ENCODE measurements around the gene ARSA. TPM values are rescaled to one million over a fixed set of nuclear protein-coding genes. Genes with fewer than 3 reads are reported as not detected.

The ARSA gene
- polyA plus RNA-seq, 1 experiment, result 36.9 TPM

GRCh38 chr22:50635591-50635990, 7.6 kb upstream of the ARSA start:
- no peak for TF ChIP-seq CTCF (IDR thresholded peaks at IDR 0.05; ENCODE audit: insufficient read depth, low read depth, low read length)
- POLR2A ChIA-PET, result no interaction called here
- CTCF ChIA-PET, result no interaction called here
- no peak overlapping the region for H3K4me3 ChIP-seq (ENCODE audit: low read depth, low read length)
- peaks cover 6% of the 10 kb centered on the region for H3K27me3 ChIP-seq (ENCODE audit: control insufficient read depth, insufficient read depth, low read length)
- no peak for DNase-seq (ENCODE audit: low read depth)
- H3K36me3 ChIP-seq (ENCODE audit: control insufficient read depth, insufficient read depth, low read length), result no peaks in the 10 kb centered on the region

GRCh38 chr22:50633771-50634170, 5.8 kb upstream of the ARSA start:
- TF ChIP-seq CTCF (IDR thresholded peaks at IDR 0.05; ENCODE audit: insufficient read depth, low read depth, low read length), result no peak
- no peak for DNase-seq (ENCODE audit: low read depth)
- no peaks in the 10 kb centered on the region for H3K36me3 ChIP-seq (ENCODE audit: control insufficient read depth, insufficient read depth, low read length)
- POLR2A ChIA-PET, result interaction anchor here (0.6 kb wide), 1 partner anchor 56 kb away, joined by 3 read pairs; the partner anchor contains the start of gene CPT1B
- peaks cover 6% of the 10 kb centered on the region for H3K27me3 ChIP-seq (ENCODE audit: control insufficient read depth, insufficient read depth, low read length)
- H3K4me3 ChIP-seq (ENCODE audit: low read depth, low read length), result no peak overlapping the region
- CTCF ChIA-PET, result interaction anchor here (0.7 to 1.6 kb wide), 2 partner anchors 19 to 71 kb away, joined by 3 read pairs; partner anchors contain the start of gene SYCE3

GRCh38 chr22:50633086-50633485, 5.1 kb upstream of the ARSA start:
- H3K4me3 ChIP-seq (ENCODE audit: low read depth, low read length), result no peak overlapping the region
- H3K27me3 ChIP-seq (ENCODE audit: control insufficient read depth, insufficient read depth, low read length), result peaks cover 6% of the 10 kb centered on the region
- no peak for DNase-seq (ENCODE audit: low read depth)
- TF ChIP-seq CTCF (IDR thresholded peaks at IDR 0.05; ENCODE audit: insufficient read depth, low read depth, low read length), result no peak
- CTCF ChIA-PET, result interaction anchor here (1.0 kb wide), 1 partner anchor 8 kb away, joined by 4 read pairs; no protein-coding TSS in a partner anchor
- H3K36me3 ChIP-seq (ENCODE audit: control insufficient read depth, insufficient read depth, low read length), result no peaks in the 10 kb centered on the region
- POLR2A ChIA-PET, result no interaction called here

GRCh38 chr22:50630376-50630775, 2.4 kb upstream of the ARSA start:
- H3K27me3 ChIP-seq (ENCODE audit: control insufficient read depth, insufficient read depth, low read length), result peaks cover 2% of the 10 kb centered on the region
- peaks cover 5% of the 10 kb centered on the region for H3K36me3 ChIP-seq (ENCODE audit: control insufficient read depth, insufficient read depth, low read length)
- POLR2A ChIA-PET, result no interaction called here
- no peak for TF ChIP-seq CTCF (IDR thresholded peaks at IDR 0.05; ENCODE audit: insufficient read depth, low read depth, low read length)
- no peak for DNase-seq (ENCODE audit: low read depth)
- no peak overlapping the region for H3K4me3 ChIP-seq (ENCODE audit: low read depth, low read length)
- CTCF ChIA-PET, result interaction anchor here (1.2 to 1.6 kb wide), 2 partner anchors 9 to 61 kb away, joined by 4 read pairs; no protein-coding TSS in a partner anchor

- peaks cover 6% of the 10 kb centered on the region for H3K36me3 ChIP-seq (ENCODE audit: control insufficient read depth, insufficient read depth, low read length)
- DNase-seq (ENCODE audit: low read depth), result no peak
- TF ChIP-seq CTCF (IDR thresholded peaks at IDR 0.05; ENCODE audit: insufficient read depth, low read depth, low read length), result no peak
- H3K27me3 ChIP-seq (ENCODE audit: control insufficient read depth, insufficient read depth, low read length), result peaks cover 1% of the 10 kb centered on the region; the same call in 1 of the 2 replicates
- ChIA-PET POLR2A (no interaction called here), CTCF (interaction anchor here (1.1 kb wide), 1 partner anchor 19 kb away, joined by 3 read pairs; no protein-coding TSS in a partner anchor)
- H3K4me3 ChIP-seq (ENCODE audit: low read depth, low read length), result peak overlapping the region; percentile 51
Measured at GRCh38 chr22:50628543-50629134, 687 bp upstream of the ARSA start.
